HT-29 (cell line): Measurements from ENCODE around the gene TMTC2. TPM values are rescaled to one million over a fixed set of nuclear protein-coding genes. Genes with fewer than 3 reads are reported as not detected.
"Not testable (repeated sequence)": the region's sequence is repeated elsewhere in the genome, so short reads cannot be mapped to it uniquely, and the experiment has no call there.

Experiments used
- DNase-seq: peaks from one replicate; pipeline ENCODE4 v3.0.0-alpha.2; 2015; ENCODE audit warnings: low spot score
- total RNA-seq: library from RNA; depleted of rRNA; stranded (reverse); fragments of >200 nt; shearing (Covaris generic); gene quantifications from 2 replicates; pipeline ENCODE4 v1.2.3, GENCODE V29; 2014

TMTC2 gene
- total RNA-seq, 1 experiment from 2014 or later = 18.2 TPM

DNA sequence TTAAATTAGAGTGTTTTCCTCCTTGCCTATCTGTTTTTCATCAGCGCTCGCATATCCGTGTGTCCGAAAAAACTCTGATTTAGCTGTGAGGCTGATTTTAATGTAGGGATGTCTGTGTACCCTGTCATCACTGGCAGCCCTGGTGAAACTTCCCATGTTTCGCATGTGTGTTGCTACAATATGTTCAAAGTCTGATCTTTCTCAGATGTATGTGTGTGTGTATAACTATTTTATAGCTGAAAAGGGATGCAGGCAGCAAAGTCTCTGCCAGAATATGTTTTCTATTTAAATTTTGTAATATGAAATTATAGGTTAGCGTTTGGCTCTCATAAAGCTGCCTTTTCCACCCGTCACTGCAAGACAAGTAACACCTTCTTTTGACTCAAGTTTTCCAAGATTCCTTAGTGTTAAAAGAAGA, 154.8 kb downstream of the TMTC2 start:
- DNase-seq = no peak

DNA sequence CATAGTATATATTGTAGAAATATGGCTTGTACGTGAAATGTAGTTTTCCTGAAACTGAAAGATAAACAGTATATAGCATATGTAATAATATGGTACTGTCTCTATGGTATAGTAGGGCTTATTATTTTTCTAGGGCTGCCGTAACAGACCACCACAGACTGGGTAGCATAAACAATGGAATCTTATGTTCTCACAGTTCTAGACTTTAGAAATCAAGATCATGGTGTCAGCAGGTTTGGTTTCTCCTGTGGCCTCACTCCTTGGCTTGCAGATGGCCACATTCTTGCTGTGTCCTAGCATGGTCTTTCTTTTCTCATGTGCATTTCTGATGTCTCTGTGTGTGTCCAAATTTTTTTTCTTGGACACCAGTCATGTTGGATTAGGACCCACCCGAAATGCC, 155.8 kb downstream of the TMTC2 start:
- no peak for DNase-seq

DNA sequence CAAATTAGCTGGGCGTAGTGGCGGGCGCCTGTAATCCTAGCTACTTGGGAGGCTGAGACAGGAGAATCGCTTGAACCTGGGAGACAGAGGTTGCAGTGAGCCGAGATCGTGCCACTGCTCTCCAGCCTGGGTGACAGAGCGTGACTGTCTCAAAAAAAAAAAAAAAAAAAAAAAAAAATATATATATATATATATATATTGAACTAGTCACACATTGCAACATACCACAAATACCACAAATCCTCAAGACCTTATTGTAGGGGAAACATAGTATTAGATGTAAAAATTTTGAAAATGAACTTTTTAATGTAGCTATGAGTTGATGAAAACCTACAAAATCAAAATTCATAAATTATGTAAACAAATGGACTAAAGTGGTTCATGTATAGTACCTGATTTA, 158.4 kb downstream of the TMTC2 start:
- not testable (repeated sequence) for DNase-seq

DNA sequence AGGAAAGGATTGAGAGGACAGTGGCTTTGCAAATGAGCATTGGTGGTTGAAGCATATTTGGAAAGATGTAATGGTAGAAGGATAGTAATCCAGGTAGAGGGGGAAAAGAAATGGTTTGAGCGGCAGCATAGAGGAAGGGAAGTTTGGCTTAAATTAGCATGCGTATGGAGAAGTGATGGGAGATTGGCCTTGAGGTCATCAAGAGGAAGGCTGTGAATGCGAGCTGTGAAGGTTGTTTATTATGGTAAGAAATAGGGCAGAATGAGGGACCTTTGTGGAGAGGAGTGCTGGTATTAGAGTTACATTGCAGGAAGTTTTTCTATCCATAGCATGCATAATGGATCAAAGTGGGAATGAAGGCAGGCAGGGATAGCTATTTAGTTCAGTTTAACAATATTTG, 162.1 kb downstream of the TMTC2 start:
- DNase-seq = no peak

DNA sequence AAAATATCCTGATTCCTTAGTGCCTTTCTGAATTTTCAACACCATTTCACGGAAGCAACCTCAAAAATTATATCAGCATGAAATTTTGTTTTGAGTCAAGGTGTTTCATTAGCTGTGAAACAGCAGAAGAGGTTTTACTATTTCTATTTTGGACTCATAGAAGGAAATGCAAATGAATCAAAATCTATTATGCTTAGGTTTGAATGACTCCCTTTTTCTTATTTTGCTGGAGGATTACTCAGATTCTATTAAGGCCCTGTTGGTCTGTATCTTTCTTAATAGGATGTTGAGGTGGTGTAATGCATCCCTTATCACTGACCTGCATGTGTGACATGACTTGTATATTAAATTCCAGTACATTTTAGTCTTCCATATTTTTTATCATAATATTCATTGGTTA, 165.8 kb downstream of the TMTC2 start:
- DNase-seq = no peak

DNA sequence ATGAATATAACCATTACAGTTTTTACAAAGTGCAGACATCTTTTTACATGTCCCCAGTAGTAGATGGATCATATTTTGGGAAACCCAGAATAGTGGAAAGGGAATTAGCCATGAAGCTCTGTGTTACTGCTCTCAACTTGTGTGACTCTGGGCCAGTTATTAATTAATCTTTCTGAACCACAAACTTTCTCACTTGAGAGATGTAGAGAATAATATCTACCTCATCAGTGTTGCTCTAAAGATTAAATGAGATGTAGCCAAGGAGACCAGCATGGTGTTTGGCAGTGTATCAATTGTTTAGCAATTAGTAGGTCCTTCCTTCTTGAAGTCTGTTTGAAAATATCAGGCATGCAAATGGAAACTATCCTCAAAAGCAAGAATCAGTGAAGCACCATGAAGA, 169.2 kb downstream of the TMTC2 start:
- no peak for DNase-seq

DNA sequence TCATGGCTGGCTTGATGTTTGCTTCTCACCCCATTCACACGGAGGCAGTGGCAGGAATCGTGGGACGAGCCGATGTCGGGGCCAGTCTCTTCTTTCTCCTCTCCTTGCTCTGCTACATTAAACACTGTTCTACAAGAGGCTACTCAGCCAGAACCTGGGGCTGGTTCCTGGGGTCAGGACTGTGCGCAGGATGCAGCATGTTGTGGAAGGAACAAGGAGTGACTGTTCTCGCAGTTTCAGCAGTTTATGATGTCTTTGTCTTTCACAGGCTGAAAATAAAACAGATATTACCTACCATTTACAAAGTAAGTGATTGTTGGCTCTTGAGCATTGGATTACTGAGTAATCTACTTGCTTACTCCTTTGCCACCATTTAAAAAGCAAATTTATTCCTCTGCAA, 170.6 kb downstream of the TMTC2 start:
- no peak for DNase-seq

DNA sequence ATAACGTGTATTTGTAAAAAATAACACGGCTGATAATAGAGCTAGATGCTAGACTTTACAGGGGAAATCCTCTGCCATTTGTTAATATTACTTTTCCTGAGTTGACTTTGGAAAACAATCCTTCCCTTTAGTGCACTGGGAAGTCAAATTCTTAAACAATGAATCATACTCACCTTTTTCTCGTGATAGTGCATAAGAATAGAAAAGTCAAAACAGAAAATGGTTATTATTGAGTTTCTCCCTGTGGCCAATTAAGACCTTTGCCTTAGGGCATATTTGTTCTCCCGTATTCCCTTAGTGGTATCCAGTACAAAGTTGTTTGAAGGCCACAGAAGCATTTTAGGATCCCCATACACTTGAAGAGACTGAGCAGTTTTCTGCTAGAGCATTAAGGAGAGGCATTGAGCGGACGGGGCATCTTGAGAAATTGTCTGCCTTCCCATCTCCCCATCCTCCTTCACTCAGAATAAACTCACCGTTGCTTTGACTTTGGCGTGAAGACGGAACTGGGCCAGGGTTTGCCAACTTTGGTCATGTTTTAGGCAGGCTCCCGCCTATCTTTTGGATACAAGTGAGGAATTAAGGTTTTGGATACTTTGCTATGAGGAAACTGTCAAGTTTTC, 171.3 kb downstream of the TMTC2 start:
- no peak for DNase-seq

DNA sequence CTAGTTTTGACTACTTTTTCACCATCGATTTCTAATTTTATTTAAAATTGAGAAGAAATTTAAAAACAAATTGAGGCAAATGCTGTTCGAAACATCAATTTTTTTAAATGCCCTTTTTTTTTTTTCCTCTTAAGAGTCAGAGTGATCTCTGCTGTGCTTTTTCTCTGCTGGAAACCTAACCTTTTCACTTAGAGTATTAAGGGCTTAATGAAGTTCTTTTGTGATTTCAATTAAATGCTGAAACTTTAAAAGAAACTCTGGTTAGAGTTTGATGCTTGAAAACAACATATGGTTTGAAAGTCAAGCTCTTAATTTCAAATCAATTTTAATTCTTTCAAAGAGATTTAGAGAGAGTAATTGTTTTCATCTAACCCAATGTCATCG, 171.8 kb downstream of the TMTC2 start:
- DNase-seq = no peak

DNA sequence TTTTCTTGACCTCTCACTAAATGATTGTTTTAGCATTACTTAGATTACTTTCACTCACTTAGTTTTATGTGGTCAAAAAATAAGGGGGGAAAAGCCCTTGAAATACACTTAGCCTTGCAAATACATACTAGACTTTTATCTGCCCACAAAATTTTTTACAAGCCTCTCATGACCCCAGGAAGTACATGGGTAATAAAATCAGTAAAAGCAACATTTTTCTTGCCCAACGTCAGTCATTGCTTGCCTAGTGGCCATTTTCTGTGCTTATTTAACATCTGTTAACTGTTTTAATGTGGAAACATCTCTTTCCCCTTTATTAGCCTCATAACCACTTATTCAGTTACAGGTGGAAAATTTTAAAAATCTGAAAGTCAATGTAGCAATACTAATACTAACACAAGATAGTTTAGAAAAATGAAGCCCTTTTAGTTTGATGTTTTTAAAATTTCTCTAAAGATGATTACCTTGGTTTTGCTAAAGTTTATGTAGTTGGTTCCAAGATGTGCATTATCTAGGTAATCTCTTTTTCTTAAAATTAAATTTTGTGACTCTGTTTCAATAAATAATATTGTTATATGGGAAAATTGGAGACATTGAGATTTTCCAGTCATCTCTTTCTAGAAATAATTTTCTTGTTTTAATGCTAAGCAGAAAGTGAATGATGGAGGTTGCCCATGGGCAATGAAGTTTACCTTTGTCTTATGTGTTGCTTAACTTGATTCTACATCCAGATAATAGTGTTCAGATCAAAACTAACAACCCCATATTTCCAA, 175.5 kb downstream of the TMTC2 start:
- peak; percentile 20 for DNase-seq

DNA sequence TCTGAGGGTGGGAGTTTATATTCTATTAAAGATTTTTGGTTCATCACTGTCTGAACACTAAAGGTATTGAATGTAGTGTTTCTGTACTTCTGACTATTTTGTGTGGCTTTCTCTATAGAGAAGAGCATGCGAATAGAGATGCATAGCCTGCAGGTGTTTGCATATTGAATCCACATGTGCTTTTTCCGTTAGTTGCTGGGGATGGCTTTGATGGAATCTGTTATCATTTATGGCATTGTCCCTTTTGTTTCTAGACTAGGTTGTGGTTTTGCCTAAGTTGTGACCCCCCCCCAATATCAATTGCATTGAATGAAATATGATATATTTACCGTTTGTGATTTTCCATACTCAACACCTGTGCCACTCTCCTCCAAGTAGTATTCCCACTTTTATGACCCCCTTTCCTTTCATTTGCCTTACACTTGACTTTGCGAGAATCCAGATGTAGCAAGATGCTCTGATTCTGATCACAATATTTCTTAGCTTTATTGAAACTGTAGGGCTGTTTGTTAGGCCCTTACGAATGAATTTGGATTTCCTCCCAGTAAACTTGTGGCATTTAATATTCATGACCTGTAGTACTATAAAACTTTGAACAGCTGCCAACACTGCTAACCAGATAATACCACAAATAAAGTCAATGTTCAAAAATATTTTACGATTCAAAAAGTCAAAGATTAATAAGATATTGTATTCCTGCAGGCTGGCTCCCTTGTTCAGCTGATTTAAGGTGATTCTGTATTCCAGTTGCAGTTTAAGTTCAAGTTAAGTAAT, 176.4 kb downstream of the TMTC2 start:
- DNase-seq = peak; percentile 20

DNA sequence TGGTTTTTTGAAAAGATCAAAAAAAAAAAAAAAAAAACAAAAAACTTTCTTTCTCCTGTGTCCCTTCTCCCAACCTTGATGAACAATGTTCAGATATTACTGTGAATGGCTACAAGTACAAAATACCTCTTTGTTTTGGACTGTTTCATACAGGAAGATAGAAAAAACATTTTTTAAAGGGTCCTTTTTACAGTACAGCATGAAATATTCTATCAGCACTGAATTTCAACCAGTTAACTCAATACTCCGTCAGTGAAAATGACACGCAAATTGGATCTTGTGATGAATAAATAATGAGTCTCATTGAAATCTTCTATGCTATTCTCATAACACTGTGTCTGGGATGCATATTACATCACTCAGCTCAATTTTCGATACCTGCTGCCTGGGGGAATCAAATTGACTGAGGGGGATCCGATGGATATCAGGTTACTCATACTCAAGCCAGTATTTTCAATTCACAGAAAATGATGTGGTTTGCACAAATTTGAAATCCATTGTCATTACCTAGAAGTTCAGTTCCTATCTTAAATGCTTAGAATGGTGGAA, 179.6 kb downstream of the TMTC2 start:
- DNase-seq = no peak

DNA sequence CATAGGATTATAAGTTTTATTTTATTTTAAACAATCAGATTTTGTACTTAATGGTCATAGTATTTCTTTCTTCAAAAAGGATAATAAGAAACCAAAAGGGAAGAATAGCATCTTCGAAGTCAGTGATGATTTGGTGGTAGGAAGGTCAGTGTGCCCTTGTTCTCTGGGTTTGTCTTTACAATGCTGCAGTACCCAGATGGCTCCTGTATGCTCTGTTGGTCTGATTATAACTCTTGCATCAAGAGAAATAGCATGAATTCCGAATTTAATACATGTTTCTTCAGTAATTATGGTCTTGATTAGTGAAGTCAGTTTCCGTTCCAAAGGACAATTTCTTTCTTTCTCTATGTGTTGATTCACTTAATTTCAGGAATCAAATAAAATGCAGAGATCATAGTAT, 180.2 kb downstream of the TMTC2 start:
- DNase-seq = no peak

DNA sequence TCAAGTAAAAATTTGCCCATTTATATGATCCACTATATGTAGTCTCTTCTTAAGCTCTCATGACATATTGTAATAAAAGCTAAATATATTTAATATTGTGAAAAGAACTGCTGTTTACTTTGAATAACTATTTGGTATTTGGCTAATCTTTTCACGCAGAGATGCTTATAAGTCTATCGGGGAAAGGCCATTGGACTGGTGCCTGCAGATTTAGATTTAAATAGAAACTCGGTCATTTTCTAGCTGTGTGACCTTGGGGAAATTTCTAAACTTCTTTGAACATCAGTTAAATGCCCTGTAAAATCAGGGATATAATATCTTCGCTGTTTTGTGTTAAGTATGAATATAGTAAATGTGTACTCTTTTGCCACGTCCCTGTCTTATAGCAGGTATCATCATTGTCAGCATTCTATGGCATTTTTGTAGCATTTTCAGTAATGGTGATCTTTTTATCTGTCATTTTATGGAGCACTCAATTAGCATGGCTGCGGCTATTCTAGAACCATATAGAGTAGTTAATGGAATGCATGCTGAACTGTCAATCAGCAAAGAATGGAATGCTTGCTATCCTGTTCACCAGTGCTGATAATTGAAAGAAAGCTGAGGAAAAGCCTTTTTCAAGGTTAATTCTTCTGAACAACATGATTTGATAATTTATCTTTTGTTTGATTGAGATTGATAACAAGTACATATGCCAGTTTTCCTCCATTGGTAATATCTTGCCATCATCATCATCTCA, 181.2 kb downstream of the TMTC2 start:
- no peak for DNase-seq

DNA sequence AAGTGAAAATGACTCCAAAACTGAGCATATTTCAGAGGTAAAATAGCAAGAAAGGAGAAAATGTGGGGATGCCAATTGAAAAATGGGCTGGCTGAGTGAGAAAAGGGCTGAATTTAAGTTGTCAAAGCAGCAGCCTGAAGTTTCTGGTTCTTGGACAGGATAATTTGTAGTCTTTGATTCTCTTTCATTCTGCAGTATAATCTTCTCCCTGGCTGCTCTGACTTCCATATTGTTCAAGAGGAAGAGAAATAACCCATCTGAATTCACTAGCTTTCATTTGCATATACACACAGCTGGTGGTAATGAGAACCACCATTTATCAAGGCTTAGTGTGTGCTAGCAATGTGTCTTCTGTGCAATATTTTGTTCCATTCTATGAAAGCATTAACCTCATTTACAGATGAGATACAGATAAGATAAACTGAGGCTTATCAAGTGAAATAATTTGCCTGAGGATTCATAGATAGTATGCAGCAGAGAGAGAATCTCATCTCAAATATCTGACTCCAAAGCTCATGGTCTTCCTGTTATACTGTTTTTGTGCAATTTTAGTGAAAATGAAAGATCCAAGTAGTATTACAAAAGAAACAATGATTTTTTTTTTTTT, 184.2 kb downstream of the TMTC2 start:
- DNase-seq = no peak

DNA sequence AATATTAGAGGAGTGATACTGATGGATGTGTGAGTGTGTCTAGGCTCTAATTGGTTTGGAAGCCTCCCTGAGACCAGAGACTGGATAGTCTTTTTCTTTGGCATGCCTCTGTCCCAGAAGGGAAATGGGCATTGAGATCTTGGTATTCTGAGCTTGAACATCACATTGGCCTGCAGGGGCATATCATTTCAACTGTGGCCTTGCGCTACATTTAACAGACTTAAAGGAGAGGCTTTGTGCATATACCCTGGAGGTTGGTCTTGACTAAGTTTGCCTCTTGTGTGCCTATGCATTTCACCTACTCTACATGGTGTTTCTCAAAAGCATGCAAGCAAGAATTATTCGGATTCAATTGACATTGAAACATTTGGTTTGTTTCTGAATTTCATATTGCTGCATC, 185.4 kb downstream of the TMTC2 start:
- DNase-seq = no peak

DNA sequence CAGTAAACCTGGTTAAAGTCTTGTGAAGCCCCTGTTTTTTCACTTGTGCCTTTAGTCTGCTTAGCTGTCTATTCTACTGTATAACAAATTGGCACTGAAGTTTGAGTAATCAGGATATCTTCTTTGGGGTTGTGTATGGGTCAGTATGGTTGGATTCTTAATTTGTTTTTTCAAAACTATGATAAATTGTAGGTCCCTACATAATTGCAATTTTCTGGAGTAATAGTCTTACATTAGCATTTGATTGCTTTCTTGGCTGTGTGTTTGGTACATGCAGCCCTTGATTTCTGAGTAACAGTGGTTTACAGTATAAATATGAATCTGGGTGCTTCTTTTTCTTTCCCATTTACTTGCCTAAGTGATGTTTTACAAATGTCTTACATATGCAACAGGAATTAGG, 186.6 kb downstream of the TMTC2 start:
- no peak for DNase-seq

DNA sequence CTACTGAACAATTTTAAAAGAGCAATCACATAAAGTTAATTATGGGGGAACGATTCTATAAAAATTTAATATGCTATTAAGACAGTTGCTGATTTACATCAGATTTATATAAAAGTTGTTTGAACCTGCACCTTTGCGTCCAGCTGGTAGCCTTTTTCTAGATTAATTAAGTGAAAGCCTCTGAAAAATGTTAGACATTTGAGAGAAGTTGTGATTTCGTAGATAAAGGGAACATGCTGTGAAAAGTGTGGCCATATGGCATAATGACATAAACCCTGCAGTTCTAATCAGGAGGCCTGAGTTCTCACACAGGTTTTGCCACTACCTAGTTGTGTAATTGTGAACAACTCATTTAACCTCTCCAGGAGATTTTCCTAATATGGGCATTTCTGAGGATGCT, 187.2 kb downstream of the TMTC2 start:
- DNase-seq = no peak

DNA sequence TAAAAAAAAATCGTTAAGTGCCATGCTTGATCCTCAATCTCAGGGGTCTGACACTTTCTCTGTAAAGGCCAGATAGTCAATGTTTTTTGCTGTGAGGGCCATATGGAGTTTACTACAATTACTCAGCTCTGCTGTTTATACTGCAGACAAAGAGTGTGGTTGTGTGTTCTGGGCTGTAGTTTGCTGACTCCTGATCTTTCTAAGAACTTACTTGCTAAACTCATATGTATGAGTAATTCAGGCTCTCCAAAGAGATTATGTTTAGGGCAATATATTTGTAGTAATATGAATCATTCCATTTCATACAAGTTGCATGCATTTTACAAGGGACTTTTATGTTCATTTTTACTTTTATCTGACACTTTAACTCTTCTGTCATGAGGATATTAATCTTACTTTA, 188.2 kb downstream of the TMTC2 start:
- no peak for DNase-seq

DNA sequence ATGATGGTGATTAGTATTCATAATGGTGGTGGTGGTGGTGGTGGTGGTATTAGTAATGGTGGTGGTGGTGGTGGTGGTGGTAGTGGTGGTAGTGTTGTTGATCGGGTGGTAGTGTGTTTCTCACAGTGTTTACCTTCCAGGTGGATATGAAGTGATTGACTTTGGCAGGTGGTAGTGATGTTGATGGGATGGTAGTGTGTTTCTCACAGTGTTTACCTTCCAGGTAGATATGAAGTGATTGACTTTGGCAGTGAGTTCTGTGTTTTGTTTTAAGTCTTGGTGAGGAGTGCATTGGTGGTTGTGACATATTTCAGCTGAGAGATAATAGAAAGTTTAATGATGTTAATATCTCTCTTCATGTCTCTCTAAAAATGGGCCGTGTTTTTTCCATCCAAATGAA, 189.4 kb downstream of the TMTC2 start:
- DNase-seq = no peak

DNA sequence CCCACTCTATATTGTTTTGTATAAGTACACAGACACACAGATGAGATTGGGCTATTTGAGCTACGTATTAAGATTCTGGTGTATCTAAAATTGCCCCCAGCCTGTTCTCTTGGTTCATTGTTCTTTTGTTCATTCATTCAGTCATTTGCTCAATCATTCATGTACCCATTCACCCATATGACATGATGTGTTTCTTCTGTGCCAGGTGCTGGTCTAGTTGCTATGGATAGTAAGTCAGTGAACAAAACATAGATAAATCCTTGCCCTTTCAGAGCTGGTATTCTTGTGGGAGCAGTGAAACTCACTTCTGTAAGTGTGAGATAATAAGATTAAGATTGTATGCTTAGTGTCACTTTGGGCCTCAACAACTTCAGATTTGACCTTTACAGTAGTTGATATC, 191.3 kb downstream of the TMTC2 start:
- no peak for DNase-seq
